Ishikawa (cell line): ENCODE measurements around the gene FOXP2.

ENCODE experiments used
- CEBPB ChIP-seq: IDR thresholded peaks from 2 replicates; pipeline ENCODE4 v1.6.1; 2012
- CREB1 ChIP-seq: IDR thresholded peaks from 2 replicates; pipeline ENCODE4 v1.6.1; 2012; ENCODE audit warnings: low read depth
- EGR1 ChIP-seq: IDR thresholded peaks from 2 replicates; pipeline ENCODE4 v1.6.1; 2012
- EP300 ChIP-seq: IDR thresholded peaks from 2 replicates; pipeline ENCODE4 v1.6.1; 2012; ENCODE audit warnings: borderline replicate concordance
- FOXM1 ChIP-seq: IDR thresholded peaks from 2 replicates; pipeline ENCODE4 v1.6.1; 2012; ENCODE audit warnings: low read depth, borderline replicate concordance
- MAX ChIP-seq: IDR thresholded peaks from 2 replicates; pipeline ENCODE4 v1.6.1; 2012
- NFIC ChIP-seq: IDR thresholded peaks from 2 replicates; pipeline ENCODE4 v1.6.1; 2012
- RAD21 ChIP-seq: IDR thresholded peaks from 2 replicates; pipeline ENCODE4 v1.6.1; 2012; ENCODE audit warnings: low read depth
- REST ChIP-seq: IDR thresholded peaks from 2 replicates; pipeline ENCODE4 v1.6.1; 2012; ENCODE audit warnings: low read depth, mild to moderate bottlenecking
- TAF1 ChIP-seq: IDR thresholded peaks from 2 replicates; pipeline ENCODE4 v1.6.1; 2012; ENCODE audit warnings: low read depth, mild to moderate bottlenecking
- TCF12 ChIP-seq: IDR thresholded peaks from 2 replicates; pipeline ENCODE4 v1.6.1; 2012; ENCODE audit warnings: low read depth
- TEAD4 ChIP-seq: IDR thresholded peaks from 2 replicates; pipeline ENCODE4 v1.6.1; 2012
- USF1 ChIP-seq: IDR thresholded peaks from 2 replicates; pipeline ENCODE4 v1.6.1; 2012
- YY1 ChIP-seq: IDR thresholded peaks from 2 replicates; pipeline ENCODE4 v1.6.1; 2012; ENCODE audit warnings: low read depth
- ZBTB7A ChIP-seq: IDR thresholded peaks from 2 replicates; pipeline ENCODE4 v1.6.1; 2012; ENCODE audit warnings: low read depth

FOXP2 gene

GRCh38 chr7:114627231-114627630 is 212.6 kb downstream of the FOXP2 start:
- TF ChIP-seq FOXM1 (no peak), NFIC (no peak), EP300 (no peak), TAF1 (no peak), CEBPB (no peak), CREB1 (no peak), TCF12 (no peak), TEAD4 (no peak), MAX (no peak), ZBTB7A (no peak), USF1 (no peak), REST (no peak), YY1 (no peak), RAD21 (no peak), EGR1 (no peak)

GRCh38 chr7:114628362-114628761 is 213.7 kb downstream of the FOXP2 start:
- no peak for TF ChIP-seq USF1
- TF ChIP-seq MAX = no peak
- no peak for TF ChIP-seq NFIC
- no peak for TF ChIP-seq FOXM1
- no peak for TF ChIP-seq EGR1
- TF ChIP-seq EP300 = no peak
- TF ChIP-seq RAD21 = no peak
- no peak for TF ChIP-seq CEBPB
- no peak for TF ChIP-seq TCF12
- no peak for TF ChIP-seq ZBTB7A
- no peak for TF ChIP-seq CREB1
- TF ChIP-seq REST = no peak
- TF ChIP-seq YY1 = no peak
- TF ChIP-seq TEAD4 = no peak
- no peak for TF ChIP-seq TAF1

- no peak for TF ChIP-seq USF1
- no peak for TF ChIP-seq EGR1
Measured at GRCh38 chr7:114629762-114630161, 215.1 kb downstream of the FOXP2 start.

- TF ChIP-seq CEBPB = no peak
- no peak for TF ChIP-seq REST
- TF ChIP-seq EGR1 = no peak
- TF ChIP-seq USF1 = no peak
- no peak for TF ChIP-seq CREB1
- TF ChIP-seq RAD21 = no peak
- no peak for TF ChIP-seq MAX
- no peak for TF ChIP-seq NFIC
- TF ChIP-seq TAF1 = no peak
- TF ChIP-seq YY1 = no peak
- no peak for TF ChIP-seq FOXM1
- no peak for TF ChIP-seq TCF12
- no peak for TF ChIP-seq TEAD4
- no peak for TF ChIP-seq EP300
Measured at GRCh38 chr7:114630201-114630990, 215.8 kb downstream of the FOXP2 start.
